HG03575 (cell line): ENCODE results near the gene NOX1.

ENCODE experiments used
- ATAC-seq: cut with Tn5 transposase; IDR thresholded peaks from one replicate; pipeline ENCODE4 v1.9.1; 2021; ENCODE audit not compliant: unreplicated experiment, insufficient number of reproducible peaks, low FRiP score; ENCODE audit errors: extremely low read depth

Gene NOX1

DNA sequence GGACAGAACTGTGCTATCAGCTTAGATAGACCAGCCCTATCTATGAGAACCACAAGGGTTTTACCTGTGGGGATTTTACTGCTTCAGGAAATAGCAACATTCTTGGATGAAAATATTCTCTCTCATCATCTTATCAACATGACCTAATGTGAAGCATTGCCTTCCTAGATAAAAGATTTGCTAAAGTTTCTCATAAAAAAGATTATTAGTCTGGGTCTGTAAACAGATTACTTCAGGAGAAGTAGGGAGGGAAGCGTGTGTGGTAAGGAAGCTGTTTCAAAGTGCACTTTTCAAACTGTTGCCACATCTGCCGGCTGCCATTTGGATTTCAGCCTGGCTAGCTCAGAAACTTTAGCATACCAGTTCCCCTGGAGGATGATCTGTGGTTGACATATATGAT is at the start of gene NOX1:
TSS of gene NOX1 (minus strand) at position 35 of the 400 bp plus-strand sequence. CDS start 220 bp downstream, outside the sequence.
- no peak for ATAC-seq

DNA sequence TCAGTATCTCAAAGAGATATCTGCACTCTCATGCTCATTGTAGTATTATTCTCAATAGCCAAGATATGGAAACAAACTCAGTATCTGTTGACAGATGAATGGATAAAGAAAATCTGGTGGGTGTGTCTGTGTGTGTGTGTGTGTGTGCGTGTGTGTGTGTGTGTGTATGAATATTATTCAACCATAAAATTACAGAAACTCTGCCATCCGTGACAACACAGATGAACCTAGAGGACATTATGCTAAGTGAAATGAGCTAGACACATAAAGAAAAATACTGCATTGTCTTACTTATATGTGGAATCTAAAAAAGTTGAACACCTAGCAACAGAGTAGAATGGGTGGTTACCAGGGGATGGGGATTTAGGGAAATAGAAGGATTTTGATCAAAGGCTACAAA is 41.4 kb upstream of the NOX1 start:
- ATAC-seq = no peak

DNA sequence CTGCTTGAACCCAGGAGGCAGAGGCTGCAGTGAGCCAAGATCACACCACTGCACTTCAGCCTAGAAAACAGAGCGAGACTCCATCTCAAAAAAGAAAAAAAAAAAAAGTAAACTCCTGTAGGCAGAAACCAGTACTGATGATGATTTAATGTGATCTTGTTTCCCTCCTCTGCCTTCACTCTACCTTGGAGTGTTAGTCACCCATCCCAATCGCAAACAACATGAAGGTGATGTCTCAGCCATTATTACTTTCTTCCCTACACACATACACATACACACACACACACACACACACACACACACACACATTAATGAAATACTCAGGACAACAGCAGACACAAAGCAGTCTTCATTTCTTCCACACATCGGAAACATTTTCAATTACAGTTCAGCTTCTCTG is 39.0 kb upstream of the NOX1 start:
- no peak for ATAC-seq

DNA sequence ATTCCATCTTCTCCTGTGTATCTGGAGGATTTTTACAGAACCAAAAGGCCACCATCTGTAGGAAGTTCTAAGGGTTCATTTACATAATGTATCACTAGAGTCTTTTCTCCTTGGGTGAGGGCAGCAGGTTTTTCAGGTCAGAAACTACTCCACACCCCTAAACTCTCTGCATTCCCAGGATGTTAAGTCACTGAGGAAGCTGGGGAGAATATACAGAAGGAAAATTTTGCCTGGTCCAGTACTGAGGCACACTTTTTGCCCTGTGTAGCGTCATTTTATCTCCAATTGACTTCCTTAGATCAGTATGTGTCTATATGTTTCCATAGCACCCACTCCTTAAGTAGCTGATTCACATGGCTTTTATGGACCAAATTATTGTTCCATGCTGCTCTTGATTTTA is 37.6 kb upstream of the NOX1 start:
- ATAC-seq = no peak

DNA sequence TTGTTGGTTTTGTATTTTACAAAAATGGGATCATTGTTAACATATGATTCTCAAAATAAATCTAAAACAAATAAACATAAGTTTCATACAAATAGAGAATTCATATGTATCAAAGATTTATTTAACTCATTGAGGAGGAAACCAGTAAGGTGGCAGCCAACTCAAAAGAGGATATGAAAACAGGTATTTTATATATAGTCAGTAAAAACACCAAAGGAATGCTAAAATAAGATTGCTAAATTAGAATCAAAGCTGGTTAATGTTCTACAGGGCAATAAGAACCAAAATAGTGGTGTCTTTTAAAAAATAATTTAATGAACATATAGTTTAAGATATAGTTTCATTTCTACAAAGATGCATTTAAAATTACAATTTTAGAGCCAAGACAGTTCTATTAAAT is 31.5 kb upstream of the NOX1 start:
- ATAC-seq = no peak

DNA sequence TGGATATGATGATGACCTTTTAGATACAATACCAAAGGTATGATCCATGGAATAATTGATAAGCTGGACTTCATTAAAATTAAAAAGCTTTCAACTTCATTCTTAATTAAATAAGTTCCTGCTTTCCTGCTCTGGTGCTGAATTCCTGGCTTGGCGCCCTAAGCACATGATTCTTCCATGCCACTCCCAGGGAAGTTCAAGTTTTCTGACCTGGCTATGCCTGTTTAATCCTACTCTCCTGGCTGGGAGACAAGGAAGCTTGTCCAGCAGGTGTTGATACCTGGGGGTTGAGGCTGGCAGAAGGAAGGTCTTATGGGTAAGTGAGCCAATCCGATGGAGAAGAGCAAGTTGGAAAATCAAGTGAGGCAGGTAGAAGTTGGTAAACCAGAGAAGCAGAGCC is 30.3 kb upstream of the NOX1 start:
- no peak for ATAC-seq

DNA sequence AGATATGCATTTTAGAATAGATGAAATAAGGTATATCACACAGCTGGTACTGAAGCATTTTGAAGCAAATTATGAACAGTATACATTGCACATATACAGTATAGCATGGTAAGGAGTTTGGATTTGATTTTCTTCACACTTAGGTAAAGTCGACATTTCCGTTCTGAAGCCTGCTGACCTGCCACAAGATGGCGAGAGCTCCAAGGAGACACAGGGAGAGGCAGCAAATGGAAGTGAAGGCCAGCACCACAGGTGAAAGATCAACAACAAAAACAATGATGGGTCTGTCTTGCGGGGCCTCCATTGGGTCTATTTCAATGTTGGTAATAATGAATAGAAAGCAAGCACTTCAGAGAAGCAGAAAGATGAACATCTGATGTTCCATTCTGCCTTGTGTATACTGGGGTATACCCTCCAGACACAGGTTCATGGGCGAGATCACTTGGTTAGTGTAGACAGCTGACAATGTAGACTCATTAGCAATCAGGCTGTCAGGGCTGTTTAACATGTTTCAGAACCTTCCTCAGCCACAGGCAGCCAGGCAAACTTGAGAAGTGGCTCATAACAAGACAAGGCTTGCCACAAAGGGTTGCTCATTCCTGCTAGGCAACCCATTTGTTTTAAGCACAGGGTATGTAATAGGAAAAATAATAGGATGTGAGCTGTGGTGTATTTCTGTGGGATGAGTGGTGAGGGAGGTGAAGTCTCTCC is 21.4 kb upstream of the NOX1 start:
- ATAC-seq = no peak

DNA sequence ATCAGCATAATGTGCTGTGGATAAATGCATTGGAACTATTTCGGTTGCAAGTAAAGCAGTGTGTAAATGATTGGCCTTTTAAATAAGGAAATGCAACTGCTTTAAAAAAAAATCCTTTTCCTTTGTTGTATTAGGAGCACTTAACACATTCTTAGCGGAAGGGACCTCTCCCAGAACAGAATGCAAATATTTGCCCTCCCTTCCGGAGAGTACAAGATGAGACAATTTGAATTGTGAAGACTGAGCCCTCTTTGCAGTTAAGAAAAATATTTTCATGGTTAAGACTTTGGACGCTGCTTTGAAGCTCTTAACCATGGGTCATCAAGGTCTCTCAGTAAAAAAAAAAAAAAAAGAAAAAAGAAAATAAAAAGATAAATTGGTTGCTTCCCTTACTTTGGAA is 9.5 kb upstream of the NOX1 start:
- no peak for ATAC-seq

DNA sequence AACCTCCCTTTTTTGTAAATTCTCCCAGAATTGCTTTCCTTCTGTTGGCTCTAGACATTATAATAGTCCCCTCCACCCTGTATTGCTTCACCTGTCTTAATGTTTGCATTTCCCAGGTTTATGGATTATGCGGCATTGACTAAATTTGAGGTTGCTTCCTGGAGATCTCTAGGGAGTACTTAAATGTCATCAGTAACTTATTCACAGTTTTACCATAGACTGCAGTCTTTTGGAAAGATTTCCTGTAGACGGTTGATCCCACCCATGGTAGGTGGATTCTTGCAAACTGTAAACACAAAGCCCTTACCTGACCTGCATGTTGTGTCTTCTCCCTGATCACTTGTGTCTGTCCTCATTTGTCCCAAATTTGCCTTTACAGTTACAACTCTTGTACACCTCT is 6.2 kb upstream of the NOX1 start:
- ATAC-seq = no peak

DNA sequence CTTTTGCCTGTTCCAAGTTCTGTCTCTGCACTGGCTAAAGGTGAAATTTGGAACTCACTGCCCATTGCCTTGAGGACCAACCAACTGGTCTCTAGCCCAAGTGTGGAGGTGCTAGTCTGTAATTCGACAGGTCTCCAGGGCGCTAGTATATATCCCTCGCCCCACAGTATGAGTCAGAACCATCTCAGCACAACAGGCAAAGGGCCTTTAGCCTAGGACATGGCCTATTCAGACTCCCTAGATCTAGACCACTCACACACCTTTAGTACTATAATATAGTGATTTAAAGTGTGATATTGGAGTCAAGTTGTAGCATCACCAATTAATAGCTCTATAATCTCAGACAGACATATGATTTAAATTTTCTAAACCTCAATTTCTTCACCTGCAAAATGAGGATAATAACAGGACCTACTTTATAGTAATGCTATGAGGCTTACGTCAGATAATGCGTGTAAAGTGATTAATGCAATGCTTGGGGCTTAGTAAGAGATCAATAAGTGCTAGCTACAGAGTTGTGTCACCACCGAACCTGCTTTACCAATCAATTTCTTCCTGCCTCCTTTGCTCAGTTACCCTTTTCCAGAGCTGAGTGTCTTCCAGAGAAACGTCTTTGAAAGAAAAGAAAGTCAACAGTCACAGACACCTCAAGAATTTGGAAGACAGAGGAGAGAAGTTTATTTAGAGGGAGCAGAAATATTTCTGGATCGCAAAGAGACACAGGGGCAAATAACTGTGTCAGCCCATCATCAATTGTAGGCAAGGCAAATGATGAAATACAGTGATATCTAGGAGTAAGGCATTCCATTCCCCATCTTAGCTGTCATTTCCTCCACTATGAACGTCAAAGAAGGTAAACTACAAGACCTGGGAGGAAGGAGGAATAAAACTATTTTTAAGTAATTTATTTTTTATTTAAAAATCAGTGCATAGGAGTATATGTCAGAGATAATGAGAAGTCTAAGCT is 2.3 kb downstream of the NOX1 start:
- no peak for ATAC-seq

DNA sequence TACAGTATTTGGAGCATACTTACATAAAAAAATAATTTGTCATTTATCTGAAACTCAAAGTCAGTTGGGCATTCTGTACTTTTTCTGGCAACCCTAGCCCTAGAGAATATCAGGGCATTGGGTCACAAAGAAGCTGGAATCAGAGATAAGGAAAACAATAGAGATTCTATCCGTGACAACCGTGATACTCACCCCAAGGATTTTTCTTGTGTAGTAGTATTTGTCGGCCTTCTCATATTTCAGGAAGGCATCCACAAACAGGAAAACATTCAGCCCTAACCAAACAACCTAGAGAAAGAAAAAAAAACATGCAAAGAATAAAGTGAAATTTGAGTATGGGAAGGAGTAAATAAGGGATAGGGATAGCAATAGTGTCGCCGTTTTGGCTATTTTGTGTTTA is 3.6 kb downstream of the NOX1 start:
- ATAC-seq = no peak

DNA sequence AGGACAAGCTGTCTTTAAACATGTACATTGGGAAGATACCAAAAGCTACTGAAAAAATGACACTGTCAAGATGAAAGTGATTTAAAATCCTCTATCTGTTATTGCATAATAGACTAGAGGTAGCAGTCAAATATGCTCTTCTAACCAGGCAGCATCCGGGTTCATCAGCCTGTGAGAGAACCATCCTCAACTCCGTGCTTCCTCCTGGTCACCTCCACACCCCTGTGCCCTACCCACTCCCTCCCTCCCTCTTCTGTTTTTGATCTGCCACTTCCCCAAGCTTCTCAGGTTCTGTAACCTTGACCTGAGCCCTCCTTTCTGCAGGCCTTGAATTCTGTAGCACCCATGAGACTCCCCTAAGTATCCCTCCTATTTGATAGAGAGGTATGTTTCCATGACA is 5.9 kb downstream of the NOX1 start:
- no peak for ATAC-seq

DNA sequence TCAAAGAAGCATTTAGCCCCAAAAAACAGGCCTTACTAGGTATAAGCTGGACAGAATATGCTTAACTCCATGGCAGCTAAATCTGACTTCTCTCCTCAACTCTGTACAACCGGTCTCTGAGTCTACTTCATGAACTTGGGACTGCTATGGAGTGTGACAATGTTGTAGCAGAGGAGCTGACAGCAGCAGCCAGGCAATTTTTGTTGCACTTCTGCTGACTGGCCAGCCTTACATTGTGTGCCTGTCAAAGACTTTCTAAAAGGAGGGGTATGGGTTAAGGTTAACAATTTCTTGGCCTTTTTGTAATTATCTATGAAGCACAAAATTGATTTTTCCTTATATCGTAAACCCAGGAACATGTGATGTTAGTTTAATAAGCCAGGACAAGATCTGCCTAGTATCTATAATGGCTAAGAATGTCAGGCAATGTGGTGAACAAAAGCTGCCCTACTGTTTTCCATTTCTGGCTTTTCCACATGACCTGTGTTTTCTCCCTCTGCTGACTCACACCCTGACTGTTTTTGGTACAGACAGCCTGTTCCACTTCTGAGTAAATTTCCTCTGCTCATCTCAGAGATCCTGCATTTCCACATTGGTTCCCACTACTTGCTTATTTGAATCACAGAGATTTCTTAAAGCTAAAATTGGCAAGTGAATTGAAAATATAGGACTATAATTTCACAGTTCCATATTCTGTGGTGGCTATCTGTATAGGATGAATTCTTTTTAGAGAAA is 9.3 kb downstream of the NOX1 start:
- no peak for ATAC-seq

DNA sequence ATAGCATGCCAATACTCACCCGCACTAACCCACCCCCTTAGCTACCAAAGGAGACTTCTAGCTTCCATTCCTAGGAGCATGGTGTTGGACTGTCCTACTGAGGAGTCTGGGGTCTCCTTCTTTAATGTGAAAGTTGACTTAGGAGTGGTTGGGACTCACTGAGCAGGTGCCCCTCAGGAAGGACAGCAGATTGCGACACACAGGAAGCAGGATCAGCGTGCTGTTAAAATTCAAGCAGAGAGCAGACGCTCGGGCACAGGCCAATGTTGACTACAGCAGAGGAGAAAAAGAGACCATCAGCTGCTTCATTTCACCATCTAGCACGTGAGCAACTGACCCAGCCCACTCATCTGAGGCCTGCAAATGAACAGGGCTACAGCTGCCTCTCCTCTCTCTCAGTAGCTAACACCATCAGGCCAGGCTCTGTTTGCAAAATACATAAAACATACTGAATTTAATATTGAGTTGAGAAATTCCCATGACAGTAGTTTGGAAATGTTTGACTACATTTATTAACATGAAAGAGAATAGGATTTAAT is 10.8 kb downstream of the NOX1 start:
- ATAC-seq = no peak

DNA sequence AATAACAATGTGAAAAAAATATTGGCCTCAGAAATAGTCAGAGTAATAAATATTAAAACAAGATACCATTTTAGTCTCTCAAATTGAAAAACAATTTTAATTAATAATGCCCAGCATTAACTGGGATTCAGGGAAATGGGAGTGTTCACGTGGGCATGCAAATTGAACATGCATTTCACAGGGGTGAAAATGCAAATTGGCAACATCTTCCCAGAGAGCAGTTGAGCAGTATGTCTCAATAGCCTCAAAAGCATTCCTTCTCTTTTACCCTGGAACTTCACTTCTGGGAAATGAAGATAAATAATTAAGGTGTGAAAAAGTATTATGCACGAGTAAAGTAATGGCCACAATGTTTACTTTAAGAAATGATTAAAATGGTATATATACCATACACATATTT is 21.3 kb downstream of the NOX1 start:
- ATAC-seq = no peak

DNA sequence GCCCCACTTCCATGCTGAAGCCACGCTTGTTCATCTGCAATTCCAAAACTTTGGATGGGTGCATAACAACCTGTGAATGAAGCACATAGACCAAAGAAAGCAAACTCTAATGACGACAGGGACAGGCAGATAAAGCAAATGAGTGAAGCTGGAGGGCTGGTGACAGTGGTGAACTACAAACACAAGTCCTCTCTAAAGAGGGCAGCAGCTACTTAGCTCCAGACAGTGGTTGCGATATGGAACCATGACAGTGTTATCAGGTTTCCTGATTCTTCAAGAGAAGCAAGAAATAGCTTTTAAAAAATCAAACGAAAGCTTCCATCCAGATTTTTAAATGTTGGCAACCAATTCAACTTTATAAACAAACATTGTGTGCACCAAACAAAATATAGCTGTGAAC is 23.8 kb downstream of the NOX1 start:
- ATAC-seq = no peak

DNA sequence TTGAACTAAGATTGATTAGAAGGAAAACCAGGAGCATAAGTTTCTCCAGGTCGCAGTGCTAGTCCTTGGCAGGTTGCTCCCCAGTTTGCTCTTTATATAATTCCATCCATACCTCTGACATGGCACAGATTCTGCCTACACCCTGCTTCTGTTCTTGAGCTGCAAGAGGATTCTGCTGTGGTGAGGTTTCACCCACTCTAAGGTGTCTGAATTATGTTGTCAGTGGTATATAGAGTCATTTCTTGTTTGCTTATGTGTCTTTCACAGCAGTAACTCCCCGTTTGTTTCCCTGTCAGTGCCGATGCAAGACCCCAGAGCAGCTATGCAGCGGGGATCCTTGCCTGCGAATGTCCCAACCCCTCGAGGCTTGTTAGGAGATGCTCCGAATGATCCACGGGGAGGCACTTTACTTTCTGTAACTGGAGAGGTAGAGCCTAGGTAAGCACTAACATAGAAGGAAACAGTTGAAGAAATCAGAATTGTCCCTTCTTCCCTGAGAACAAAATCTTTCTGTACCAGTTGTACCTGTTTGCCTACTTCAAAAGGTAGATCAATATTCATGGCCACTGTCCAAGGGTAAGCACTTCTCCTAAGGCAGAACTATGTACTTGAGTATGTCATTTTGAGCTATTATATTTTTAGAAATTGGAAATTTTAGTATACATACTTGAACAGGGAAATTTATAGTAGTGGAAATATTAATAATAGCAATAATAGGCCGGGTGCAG is 42.8 kb downstream of the NOX1 start:
- no peak for ATAC-seq

DNA sequence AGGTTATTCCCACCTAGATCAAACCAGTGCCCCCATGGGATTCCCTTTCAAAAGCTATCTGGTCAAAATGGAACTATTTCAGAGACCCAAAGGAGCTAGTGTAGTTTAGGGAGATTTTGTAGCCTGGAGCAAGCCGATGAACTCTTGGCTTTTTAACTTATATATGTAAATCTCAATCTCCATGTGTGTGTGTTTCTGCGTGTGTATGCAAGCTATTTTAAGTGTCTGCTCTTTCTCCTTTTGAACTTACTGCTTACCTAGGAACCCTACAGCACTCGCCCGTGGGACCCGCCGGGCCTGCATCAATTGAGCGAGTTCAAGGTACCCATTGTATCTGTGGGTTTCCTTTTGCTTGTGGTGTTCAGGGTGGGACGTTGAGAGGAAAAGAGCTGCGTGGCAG is 43.6 kb downstream of the NOX1 start:
- ATAC-seq = no peak

DNA sequence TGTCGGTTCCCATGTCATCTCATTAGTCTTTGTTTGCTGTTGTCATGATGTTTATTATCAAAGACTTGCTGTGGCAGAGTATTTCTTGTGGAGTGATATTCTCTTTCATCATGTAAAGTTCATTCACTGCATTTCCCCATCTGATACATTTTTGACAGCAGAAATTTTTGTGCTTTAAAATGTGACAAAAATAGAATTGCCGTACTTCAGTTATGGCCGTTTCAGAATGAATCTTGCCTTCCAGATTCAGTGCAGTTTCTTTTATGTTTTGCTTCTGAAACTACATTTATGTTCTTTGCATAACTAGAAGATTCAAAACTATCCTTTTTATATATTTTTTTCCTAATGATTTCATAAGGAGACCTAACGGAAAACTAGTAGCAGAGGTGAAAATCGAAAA is 44.0 kb downstream of the NOX1 start:
- ATAC-seq = no peak
